Liver (tissue), 3 donors: Measurements from ENCODE around the gene LRRC26.

ENCODE experiments used
- GABPA ChIP-seq, 2 donors: IDR thresholded peaks in 1 of 2; conservative IDR thresholded peaks in 1 of 2; 2 replicates each; pipeline ENCODE4 v1.6.1; 2016; ENCODE audit warnings: antibody characterized with exemption in 2 of 2, mild to moderate bottlenecking in 1 of 2, moderate library complexity in 1 of 2
- RAD21 ChIP-seq, 2 donors: IDR thresholded peaks; 2 replicates each; pipeline ENCODE4 v1.6.1; 2016; ENCODE audit warnings: antibody characterized with exemption in 2 of 2, mild to moderate bottlenecking in 2 of 2
- SP1 ChIP-seq: IDR thresholded peaks from 2 replicates; pipeline ENCODE4 v1.6.1; 2018; ENCODE audit warnings: antibody characterized with exemption, mild to moderate bottlenecking
- YY1 ChIP-seq: IDR thresholded peaks from 2 replicates; pipeline ENCODE4 v1.6.1; 2016; ENCODE audit warnings: antibody characterized with exemption, mild to moderate bottlenecking
- TF ChIP-seq, protein P1 (sequence below): fragments of 150-350 bp; IDR thresholded peaks from 2 replicates; pipeline ENCODE4 v1.5.1; 2017; ENCODE audit warnings: improper control_type of control experiment, low read depth, low read length; ENCODE audit not compliant: missing input control
- TF ChIP-seq, protein P2 (sequence below): IDR thresholded peaks from 2 replicates; pipeline ENCODE4 v1.6.1; 2016; ENCODE audit warnings: antibody characterized with exemption
- donor health status: healthy.
- donor health status: healthy.

DNA sequence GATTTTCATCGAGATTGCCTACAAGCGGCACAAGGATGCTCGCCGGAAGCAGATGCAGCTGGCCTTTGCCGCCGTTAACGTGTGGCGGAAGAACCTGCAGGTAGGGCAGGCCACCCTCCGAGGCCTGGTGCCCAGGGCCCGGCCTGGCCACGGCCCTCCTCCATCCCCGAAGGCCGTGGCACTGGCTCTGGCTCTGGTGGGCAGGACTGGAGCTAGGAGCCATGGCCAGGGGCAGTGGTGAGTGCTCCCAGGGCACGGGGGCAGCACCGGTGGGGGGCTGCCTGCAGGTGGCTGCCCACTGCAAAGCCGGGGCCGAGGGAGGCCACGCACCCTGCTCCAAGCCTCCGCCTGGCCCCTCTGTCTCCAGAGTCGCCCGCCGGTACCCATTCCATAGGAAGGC is 6.0 kb downstream of the LRRC26 start:
- TF ChIP-seq, protein P1, sequence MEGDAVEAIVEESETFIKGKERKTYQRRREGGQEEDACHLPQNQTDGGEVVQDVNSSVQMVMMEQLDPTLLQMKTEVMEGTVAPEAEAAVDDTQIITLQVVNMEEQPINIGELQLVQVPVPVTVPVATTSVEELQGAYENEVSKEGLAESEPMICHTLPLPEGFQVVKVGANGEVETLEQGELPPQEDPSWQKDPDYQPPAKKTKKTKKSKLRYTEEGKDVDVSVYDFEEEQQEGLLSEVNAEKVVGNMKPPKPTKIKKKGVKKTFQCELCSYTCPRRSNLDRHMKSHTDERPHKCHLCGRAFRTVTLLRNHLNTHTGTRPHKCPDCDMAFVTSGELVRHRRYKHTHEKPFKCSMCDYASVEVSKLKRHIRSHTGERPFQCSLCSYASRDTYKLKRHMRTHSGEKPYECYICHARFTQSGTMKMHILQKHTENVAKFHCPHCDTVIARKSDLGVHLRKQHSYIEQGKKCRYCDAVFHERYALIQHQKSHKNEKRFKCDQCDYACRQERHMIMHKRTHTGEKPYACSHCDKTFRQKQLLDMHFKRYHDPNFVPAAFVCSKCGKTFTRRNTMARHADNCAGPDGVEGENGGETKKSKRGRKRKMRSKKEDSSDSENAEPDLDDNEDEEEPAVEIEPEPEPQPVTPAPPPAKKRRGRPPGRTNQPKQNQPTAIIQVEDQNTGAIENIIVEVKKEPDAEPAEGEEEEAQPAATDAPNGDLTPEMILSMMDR, result no peak
- TF ChIP-seq YY1 (no peak), RAD21 (IDR thresholded peaks at IDR 0.05) (no peak), SP1 (no peak), GABPA (IDR thresholded peaks at IDR 0.05 in 1 of 2, conservative IDR thresholded peaks at IDR 0.05 in 1 of 2) (no peak)
- TF ChIP-seq, protein P2, sequence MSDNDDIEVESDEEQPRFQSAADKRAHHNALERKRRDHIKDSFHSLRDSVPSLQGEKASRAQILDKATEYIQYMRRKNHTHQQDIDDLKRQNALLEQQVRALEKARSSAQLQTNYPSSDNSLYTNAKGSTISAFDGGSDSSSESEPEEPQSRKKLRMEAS, result no peak
